Astrocyte (in vitro differentiated cells and primary cell): ENCODE measurements around the gene RAD50.

Experiments
- EZH2 ChIP-seq: IDR thresholded peaks from 2 replicates; pipeline ENCODE4 v1.6.1; 2012; ENCODE audit warnings: mild to moderate bottlenecking, low read length, inconsistent platforms; ENCODE audit not compliant: insufficient read depth
- TF ChIP-seq, protein P1 (sequence below): IDR thresholded peaks from 2 replicates; pipeline ENCODE4 v1.5.1; 2011; ENCODE audit warnings: low read depth, mild to moderate bottlenecking, inconsistent platforms, low read length, moderate library complexity; ENCODE audit not compliant: insufficient read depth

DNA sequence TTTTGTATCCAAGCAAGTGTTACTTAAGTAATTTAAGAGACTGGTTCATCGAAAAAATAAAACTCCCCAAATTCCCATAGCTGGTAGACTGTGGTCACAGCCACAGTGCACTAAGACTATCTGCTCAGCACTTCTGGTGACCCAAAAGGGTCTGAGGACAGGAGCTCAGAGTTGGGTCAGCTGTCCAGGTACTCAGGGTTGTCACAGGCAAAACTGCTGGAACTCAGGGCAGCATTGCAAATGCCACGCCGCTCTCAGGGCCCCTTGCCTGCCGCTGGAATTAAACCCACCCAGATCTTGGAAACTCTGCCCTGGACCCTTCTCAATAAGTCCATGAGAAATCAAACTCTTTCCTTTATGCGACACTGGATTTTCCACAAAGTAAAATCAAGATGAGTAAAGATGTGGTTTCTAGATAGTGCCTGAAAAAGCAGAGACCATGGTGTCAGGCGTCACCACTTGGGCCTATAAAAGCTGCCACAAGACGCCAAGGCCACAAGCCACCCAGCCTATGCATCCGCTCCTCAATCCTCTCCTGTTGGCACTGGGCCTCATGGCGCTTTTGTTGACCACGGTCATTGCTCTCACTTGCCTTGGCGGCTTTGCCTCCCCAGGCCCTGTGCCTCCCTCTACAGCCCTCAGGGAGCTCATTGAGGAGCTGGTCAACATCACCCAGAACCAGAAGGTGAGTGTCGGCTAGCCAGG, 101.1 kb downstream of the RAD50 start, which contains the start of gene IL13:
- no peak for TF ChIP-seq EZH2
- TF ChIP-seq, protein P1, sequence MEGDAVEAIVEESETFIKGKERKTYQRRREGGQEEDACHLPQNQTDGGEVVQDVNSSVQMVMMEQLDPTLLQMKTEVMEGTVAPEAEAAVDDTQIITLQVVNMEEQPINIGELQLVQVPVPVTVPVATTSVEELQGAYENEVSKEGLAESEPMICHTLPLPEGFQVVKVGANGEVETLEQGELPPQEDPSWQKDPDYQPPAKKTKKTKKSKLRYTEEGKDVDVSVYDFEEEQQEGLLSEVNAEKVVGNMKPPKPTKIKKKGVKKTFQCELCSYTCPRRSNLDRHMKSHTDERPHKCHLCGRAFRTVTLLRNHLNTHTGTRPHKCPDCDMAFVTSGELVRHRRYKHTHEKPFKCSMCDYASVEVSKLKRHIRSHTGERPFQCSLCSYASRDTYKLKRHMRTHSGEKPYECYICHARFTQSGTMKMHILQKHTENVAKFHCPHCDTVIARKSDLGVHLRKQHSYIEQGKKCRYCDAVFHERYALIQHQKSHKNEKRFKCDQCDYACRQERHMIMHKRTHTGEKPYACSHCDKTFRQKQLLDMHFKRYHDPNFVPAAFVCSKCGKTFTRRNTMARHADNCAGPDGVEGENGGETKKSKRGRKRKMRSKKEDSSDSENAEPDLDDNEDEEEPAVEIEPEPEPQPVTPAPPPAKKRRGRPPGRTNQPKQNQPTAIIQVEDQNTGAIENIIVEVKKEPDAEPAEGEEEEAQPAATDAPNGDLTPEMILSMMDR, result no peak
